Ishikawa (cell line): ENCODE measurements around the gene PTGES2.
A peak's percentile ranks its signal among the peaks of the same experiment; 100 is the strongest.

Source experiments
- CEBPB ChIP-seq: IDR thresholded peaks from 2 replicates; pipeline ENCODE4 v1.6.1; 2012
- CREB1 ChIP-seq: IDR thresholded peaks from 2 replicates; pipeline ENCODE4 v1.6.1; 2012; ENCODE audit warnings: low read depth
- EGR1 ChIP-seq: IDR thresholded peaks from 2 replicates; pipeline ENCODE4 v1.6.1; 2012
- EP300 ChIP-seq: IDR thresholded peaks from 2 replicates; pipeline ENCODE4 v1.6.1; 2012; ENCODE audit warnings: borderline replicate concordance
- FOXM1 ChIP-seq: IDR thresholded peaks from 2 replicates; pipeline ENCODE4 v1.6.1; 2012; ENCODE audit warnings: low read depth, borderline replicate concordance
- NFIC ChIP-seq: IDR thresholded peaks from 2 replicates; pipeline ENCODE4 v1.6.1; 2012
- RAD21 ChIP-seq: IDR thresholded peaks from 2 replicates; pipeline ENCODE4 v1.6.1; 2012; ENCODE audit warnings: low read depth
- TAF1 ChIP-seq: IDR thresholded peaks from 2 replicates; pipeline ENCODE4 v1.6.1; 2012; ENCODE audit warnings: low read depth, mild to moderate bottlenecking
- TCF12 ChIP-seq: IDR thresholded peaks from 2 replicates; pipeline ENCODE4 v1.6.1; 2012; ENCODE audit warnings: low read depth
- TEAD4 ChIP-seq: IDR thresholded peaks from 2 replicates; pipeline ENCODE4 v1.6.1; 2012
- YY1 ChIP-seq: IDR thresholded peaks from 2 replicates; pipeline ENCODE4 v1.6.1; 2012; ENCODE audit warnings: low read depth
- ZBTB7A ChIP-seq: IDR thresholded peaks from 2 replicates; pipeline ENCODE4 v1.6.1; 2012; ENCODE audit warnings: low read depth
- TF ChIP-seq, protein P1 (sequence below): IDR thresholded peaks from 2 replicates; pipeline ENCODE4 v1.6.1; 2012
- TF ChIP-seq, protein P2 (sequence below): IDR thresholded peaks from 2 replicates; pipeline ENCODE4 v1.6.1; 2012; ENCODE audit warnings: low read depth, mild to moderate bottlenecking
- TF ChIP-seq, protein P3 (sequence below): IDR thresholded peaks from 2 replicates; pipeline ENCODE4 v1.6.1; 2012

PTGES2 gene

DNA sequence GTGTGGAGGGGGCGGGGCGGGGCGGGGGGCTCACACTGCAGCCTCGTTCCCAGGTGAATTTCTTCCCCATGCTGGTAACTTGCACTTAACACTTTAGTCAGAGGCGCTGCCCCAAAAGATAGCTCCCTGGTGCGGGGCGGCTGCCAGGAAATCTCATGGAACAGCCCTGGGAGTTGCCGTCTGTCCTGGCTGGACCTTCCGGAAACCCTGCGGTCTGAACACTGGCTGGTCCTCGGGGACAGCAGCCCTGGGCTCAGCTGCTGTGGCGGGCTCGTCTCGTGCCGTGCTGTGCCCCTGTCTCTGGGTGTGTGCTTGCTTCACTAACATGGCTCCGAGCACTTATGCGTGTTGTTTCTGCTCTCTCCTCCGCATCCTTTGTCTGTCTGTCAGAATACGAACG, 25.8 kb downstream of the PTGES2 start:
- no peak for TF ChIP-seq RAD21
- TF ChIP-seq NFIC, result no peak
- TF ChIP-seq, protein P1, sequence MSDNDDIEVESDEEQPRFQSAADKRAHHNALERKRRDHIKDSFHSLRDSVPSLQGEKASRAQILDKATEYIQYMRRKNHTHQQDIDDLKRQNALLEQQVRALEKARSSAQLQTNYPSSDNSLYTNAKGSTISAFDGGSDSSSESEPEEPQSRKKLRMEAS, result no peak
- TF ChIP-seq, protein P2, sequence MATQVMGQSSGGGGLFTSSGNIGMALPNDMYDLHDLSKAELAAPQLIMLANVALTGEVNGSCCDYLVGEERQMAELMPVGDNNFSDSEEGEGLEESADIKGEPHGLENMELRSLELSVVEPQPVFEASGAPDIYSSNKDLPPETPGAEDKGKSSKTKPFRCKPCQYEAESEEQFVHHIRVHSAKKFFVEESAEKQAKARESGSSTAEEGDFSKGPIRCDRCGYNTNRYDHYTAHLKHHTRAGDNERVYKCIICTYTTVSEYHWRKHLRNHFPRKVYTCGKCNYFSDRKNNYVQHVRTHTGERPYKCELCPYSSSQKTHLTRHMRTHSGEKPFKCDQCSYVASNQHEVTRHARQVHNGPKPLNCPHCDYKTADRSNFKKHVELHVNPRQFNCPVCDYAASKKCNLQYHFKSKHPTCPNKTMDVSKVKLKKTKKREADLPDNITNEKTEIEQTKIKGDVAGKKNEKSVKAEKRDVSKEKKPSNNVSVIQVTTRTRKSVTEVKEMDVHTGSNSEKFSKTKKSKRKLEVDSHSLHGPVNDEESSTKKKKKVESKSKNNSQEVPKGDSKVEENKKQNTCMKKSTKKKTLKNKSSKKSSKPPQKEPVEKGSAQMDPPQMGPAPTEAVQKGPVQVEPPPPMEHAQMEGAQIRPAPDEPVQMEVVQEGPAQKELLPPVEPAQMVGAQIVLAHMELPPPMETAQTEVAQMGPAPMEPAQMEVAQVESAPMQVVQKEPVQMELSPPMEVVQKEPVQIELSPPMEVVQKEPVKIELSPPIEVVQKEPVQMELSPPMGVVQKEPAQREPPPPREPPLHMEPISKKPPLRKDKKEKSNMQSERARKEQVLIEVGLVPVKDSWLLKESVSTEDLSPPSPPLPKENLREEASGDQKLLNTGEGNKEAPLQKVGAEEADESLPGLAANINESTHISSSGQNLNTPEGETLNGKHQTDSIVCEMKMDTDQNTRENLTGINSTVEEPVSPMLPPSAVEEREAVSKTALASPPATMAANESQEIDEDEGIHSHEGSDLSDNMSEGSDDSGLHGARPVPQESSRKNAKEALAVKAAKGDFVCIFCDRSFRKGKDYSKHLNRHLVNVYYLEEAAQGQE, result no peak
- TF ChIP-seq ZBTB7A, result no peak
- TF ChIP-seq CREB1, result no peak
- no peak for TF ChIP-seq TCF12
- TF ChIP-seq EP300, result no peak
- TF ChIP-seq, protein P3, sequence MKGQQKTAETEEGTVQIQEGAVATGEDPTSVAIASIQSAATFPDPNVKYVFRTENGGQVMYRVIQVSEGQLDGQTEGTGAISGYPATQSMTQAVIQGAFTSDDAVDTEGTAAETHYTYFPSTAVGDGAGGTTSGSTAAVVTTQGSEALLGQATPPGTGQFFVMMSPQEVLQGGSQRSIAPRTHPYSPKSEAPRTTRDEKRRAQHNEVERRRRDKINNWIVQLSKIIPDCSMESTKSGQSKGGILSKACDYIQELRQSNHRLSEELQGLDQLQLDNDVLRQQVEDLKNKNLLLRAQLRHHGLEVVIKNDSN, result no peak
- no peak for TF ChIP-seq CEBPB
- no peak for TF ChIP-seq FOXM1
- TF ChIP-seq YY1, result no peak

DNA sequence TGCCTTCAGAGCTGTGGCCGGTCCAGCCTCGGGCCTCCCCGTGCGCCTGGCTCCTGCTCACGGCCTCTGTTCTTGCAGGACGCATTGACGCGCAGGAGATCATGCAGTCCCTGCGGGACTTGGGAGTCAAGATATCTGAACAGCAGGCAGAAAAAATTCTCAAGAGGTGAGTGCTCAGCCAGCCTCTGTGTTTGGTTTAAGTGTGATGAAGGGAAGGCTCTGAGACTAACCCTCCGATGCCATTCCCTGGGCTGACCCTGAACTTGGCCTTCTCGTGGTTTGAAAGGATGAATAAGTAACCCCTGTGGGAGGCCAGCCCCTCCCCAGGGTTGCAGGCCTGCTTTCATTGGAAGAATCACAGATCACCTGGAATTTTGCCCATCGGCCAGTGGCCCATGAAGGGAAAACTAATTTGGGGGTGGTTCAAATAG, 26.3 kb downstream of the PTGES2 start:
- TF ChIP-seq ZBTB7A (no peak), NFIC (0 out of 2 replicates have a peak, but pooled peaks have one; percentile 31)

DNA sequence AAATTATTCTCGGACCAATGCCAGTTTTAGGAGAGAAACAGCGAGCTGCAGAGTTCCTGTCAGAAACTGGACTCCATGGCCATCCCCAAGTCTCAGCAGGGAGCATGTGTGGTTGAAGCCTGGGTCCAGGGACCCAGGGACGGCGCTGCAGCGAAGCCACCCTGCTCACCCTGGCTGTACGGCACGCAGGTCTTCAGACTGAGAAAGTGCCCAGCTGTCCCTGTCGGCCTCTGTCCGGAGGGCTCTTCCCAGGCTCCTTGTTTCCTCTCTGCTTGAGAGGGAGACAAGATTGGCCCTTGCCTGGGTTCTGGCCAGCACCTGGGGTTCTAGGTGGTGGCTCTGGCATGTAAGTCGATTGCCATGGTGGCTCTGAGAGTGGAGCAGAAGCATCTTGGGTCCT, 26.9 kb downstream of the PTGES2 start:
- TF ChIP-seq ZBTB7A (no peak), TEAD4 (no peak), TCF12 (no peak), CREB1 (no peak), TAF1 (no peak)
- TF ChIP-seq, protein P3, result no peak
- TF ChIP-seq, protein P1, result no peak

DNA sequence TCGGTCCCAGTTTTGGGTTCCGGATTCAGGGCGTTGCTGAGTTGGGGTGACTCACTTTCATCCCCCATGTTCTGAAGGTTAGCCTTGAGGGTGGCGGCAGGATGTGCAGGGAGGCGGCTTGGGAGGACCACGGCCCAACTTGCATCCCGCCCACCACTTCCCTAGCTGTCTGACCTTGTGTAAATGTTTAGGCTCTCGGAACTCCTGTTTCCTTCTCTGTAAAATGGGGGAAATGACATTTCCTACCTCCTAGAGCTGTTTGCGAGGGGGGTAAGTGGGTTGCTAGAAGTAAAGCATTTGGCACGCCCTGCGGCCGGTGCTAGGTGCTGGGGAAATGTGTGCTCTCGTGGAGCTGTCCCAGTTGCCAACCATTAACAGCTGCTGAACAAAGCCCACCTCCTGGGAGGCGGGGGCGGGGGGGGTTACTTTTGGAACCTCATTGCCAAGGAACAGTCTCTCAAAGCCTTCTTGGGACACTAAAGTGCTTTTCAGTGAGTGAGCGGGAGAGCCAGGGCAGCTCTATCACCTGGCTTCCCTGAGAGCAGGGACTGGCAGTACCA, 27.5 kb downstream of the PTGES2 start:
- TF ChIP-seq CREB1 (no peak), ZBTB7A (no peak), TCF12 (no peak), RAD21 (no peak), CEBPB (no peak), EGR1 (no peak), FOXM1 (no peak), NFIC (no peak), TAF1 (no peak), TEAD4 (no peak), EP300 (no peak)
- TF ChIP-seq, protein P1, result no peak
- TF ChIP-seq, protein P2, result no peak
- TF ChIP-seq, protein P3, result no peak

DNA sequence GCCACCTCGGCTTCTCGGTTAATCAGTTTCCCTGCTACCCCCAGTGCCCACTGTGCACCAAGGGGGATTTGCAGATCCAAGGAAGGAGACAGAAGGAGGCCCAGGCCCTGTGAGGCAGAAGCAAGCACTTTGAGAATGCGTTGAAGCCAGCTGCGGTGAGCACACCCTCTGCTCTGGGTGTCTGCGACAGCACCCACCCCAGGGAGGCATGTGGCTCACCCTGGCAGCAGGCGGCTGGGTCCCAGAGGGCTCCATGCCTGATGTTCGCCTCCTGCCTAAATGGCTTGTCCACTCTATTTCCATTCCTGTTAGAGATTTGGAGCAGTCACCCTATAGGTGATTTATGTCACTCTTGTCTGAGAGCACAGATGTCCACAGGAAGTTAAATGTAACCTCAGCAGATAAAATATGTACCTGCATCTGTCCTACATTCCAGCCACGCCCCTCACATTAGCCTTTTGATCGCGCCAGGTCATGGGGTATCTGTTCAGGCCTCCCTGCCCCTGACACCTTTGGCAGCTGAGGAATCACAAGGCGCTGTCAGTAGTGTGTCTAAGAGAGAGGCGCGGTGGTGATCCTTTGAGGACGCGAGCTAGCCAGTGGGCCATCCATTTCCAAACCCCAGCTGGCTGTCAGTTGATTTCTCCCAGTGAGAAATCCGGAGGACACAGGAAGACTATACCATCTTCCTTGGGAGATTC, 28.1 kb downstream of the PTGES2 start:
- TF ChIP-seq CREB1 (no peak), TEAD4 (peak; percentile 54)
